Measurements from ENCODE around the gene GBA2. TPM values are rescaled to one million over a fixed set of nuclear protein-coding genes. Genes with fewer than 3 reads are reported as not detected.

GBA2 gene
- total and polyA plus RNA-seq, 5 donors from 2014 or later, result 18.7 to 47.9 (median 23.0) TPM

- no peaks in the 10 kb centered on the region for H3K9me3 ChIP-seq (ENCODE audit: control insufficient read depth in 2 of 2, low read length in 2 of 2)
- no peak for ATAC-seq (ENCODE audit: low read depth in 2 of 2)
- no peak overlapping the region for H3K27ac ChIP-seq (ENCODE audit: insufficient read depth, low read length, poor library complexity, severe bottlenecking)
- Mint-ChIP-seq H3K27ac (no peak overlapping the region), H3K9me3 (no peaks in the 10 kb centered on the region), H3K27me3 (no peaks in the 10 kb centered on the region), H3K36me3 (peaks cover 57% of the 10 kb centered on the region), H3K4me3 (no peak overlapping the region), H3K4me1 (peaks cover 0 to 5% (median 2%) of the 10 kb centered on the region in 4 donors)
- H3K36me3 ChIP-seq (ENCODE audit: control insufficient read depth, insufficient read depth, low read length), result peaks cover 89% of the 10 kb centered on the region
- DNase-seq, result no peak
- H3K4me1 ChIP-seq (ENCODE audit: control insufficient read depth, insufficient read depth, low read length, poor library complexity, severe bottlenecking), result no peaks in the 10 kb centered on the region
- no peaks in the 10 kb centered on the region for H3K27me3 ChIP-seq (ENCODE audit: control insufficient read depth, insufficient read depth, low read length)
- H3K4me3 ChIP-seq (ENCODE audit: low read depth, low read length), result no peak overlapping the region
Measured at GRCh38 chr9:35713578-35713977, 35.5 kb downstream of the GBA2 start.

DNA sequence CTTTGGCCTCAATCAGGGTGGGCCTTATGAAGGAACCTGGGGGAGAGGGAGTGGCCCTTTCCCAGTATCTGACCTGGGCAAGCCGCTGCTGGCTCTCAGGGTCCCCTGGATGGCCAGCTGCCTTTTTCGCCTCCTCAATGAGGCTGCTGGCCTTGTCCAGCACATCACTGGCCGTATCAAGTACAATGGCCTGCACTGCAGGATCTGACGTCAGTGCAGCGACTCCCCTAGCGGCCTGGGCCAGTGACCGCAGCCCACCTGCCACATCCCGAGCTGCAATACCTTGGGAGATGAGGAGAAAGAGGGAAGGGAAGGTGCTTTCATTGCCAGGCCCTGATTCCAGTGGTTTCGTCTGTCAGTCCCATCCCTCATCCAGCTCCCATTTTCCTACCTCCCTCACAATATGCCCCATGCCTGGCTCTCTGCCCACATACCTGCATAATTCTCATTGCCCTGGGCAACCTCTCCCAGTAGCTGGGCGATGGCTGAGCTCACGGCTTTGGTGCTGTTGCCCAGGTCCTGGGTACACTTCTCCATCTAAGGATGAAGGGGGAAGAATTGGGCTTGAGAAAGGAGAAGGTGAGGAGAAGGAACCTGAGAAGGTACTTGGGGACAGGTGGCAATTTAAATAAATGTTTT is 36.1 kb downstream of the GBA2 start:
- no peaks in the 10 kb centered on the region for H3K27me3 Mint-ChIP-seq
- ATAC-seq (ENCODE audit: low read depth in 2 of 2), result no peak
- H3K4me3 Mint-ChIP-seq, result no peak overlapping the region
- H3K27ac ChIP-seq (ENCODE audit: insufficient read depth, low read length, poor library complexity, severe bottlenecking), result no peak overlapping the region
- no peaks in the 10 kb centered on the region for H3K4me1 ChIP-seq (ENCODE audit: control insufficient read depth, insufficient read depth, low read length, poor library complexity, severe bottlenecking)
- H3K4me3 ChIP-seq (ENCODE audit: low read depth, low read length), result no peak overlapping the region
- no peak for DNase-seq
- peaks cover 0 to 5% (median 2%) of the 10 kb centered on the region in 4 donors for H3K4me1 Mint-ChIP-seq
- no peaks in the 10 kb centered on the region for H3K27me3 ChIP-seq (ENCODE audit: control insufficient read depth, insufficient read depth, low read length)
- no peaks in the 10 kb centered on the region for H3K9me3 Mint-ChIP-seq
- H3K9me3 ChIP-seq (ENCODE audit: control insufficient read depth in 2 of 2, low read length in 2 of 2), result no peaks in the 10 kb centered on the region
- H3K36me3 Mint-ChIP-seq, result peaks cover 57% of the 10 kb centered on the region
- H3K36me3 ChIP-seq (ENCODE audit: control insufficient read depth, insufficient read depth, low read length), result peaks cover 89% of the 10 kb centered on the region
- H3K27ac Mint-ChIP-seq, result no peak overlapping the region

GRCh38 chr9:35711501-35712428 is 37.3 kb downstream of the GBA2 start:
- DNase-seq (no peak), ATAC-seq (ENCODE audit: low read depth in 2 of 2) (no peak)
- Mint-ChIP-seq H3K36me3 (peaks cover 64% of the 10 kb centered on the region), H3K27me3 (no peaks in the 10 kb centered on the region), H3K27ac (peak overlapping the region in 1 of 3 donors; percentile 62), H3K9me3 (no peaks in the 10 kb centered on the region), H3K4me3 (peak overlapping the region in 1 of 4 donors; percentile 56), H3K4me1 (peaks cover 0 to 4% (median 2%) of the 10 kb centered on the region in 4 donors)
- Histone ChIP-seq H3K36me3 (ENCODE audit: control insufficient read depth, insufficient read depth, low read length) (peaks cover 89% of the 10 kb centered on the region), H3K9me3 (ENCODE audit: control insufficient read depth in 2 of 2, low read length in 2 of 2) (no peaks in the 10 kb centered on the region), H3K4me1 (ENCODE audit: control insufficient read depth, insufficient read depth, low read length, poor library complexity, severe bottlenecking) (no peaks in the 10 kb centered on the region), H3K27me3 (ENCODE audit: control insufficient read depth, insufficient read depth, low read length) (no peaks in the 10 kb centered on the region), H3K4me3 (ENCODE audit: low read depth, low read length) (no peak overlapping the region), H3K27ac (ENCODE audit: insufficient read depth, low read length, poor library complexity, severe bottlenecking) (no peak overlapping the region)

GRCh38 chr9:35710818-35711500 is 38.1 kb downstream of the GBA2 start:
- Histone ChIP-seq H3K27ac (ENCODE audit: insufficient read depth, low read length, poor library complexity, severe bottlenecking) (no peak overlapping the region), H3K4me1 (ENCODE audit: control insufficient read depth, insufficient read depth, low read length, poor library complexity, severe bottlenecking) (no peaks in the 10 kb centered on the region), H3K27me3 (ENCODE audit: control insufficient read depth, insufficient read depth, low read length) (no peaks in the 10 kb centered on the region), H3K36me3 (ENCODE audit: control insufficient read depth, insufficient read depth, low read length) (peaks cover 89% of the 10 kb centered on the region), H3K4me3 (ENCODE audit: low read depth, low read length) (no peak overlapping the region), H3K9me3 (ENCODE audit: control insufficient read depth in 2 of 2, low read length in 2 of 2) (no peaks in the 10 kb centered on the region)
- H3K27ac Mint-ChIP-seq, result peak overlapping the region in 1 of 3 donors; percentile 66
- ATAC-seq (ENCODE audit: low read depth in 2 of 2), result no peak
- DNase-seq, result no peak
- peaks cover 60% of the 10 kb centered on the region for H3K36me3 Mint-ChIP-seq
- no peaks in the 10 kb centered on the region for H3K27me3 Mint-ChIP-seq
- H3K4me3 Mint-ChIP-seq, result no peak overlapping the region
- H3K4me1 Mint-ChIP-seq, result peaks cover 0 to 3% (median 0%) of the 10 kb centered on the region in 4 donors
- no peaks in the 10 kb centered on the region for H3K9me3 Mint-ChIP-seq

DNA sequence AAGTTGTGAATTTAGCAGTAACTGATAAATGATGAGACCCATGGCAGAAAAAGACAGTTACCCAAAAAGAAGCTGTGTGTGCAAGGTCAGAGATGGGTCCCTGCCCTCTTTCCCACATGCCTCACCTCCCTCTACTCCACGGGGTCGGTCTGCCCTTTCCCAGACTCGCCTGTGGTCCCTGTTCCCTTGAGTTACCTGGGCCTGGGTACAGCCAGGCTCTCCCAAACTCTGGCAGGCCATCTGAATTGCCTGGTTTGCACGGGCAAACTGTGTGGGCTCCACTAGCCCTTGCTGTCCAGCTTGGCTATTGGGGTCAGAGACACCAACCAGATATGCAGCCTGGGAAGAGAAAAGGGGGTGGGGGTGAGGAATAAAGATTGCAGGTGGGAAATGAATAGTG is 40.9 kb downstream of the GBA2 start:
- H3K36me3 ChIP-seq (ENCODE audit: control insufficient read depth, insufficient read depth, low read length), result peaks cover 90% of the 10 kb centered on the region
- H3K9me3 Mint-ChIP-seq, result no peaks in the 10 kb centered on the region
- no peak overlapping the region for H3K4me3 Mint-ChIP-seq
- H3K27me3 Mint-ChIP-seq, result no peaks in the 10 kb centered on the region
- no peaks in the 10 kb centered on the region for H3K4me1 ChIP-seq (ENCODE audit: control insufficient read depth, insufficient read depth, low read length, poor library complexity, severe bottlenecking)
- H3K4me1 Mint-ChIP-seq, result no peaks in the 10 kb centered on the region
- H3K27me3 ChIP-seq (ENCODE audit: control insufficient read depth, insufficient read depth, low read length), result no peaks in the 10 kb centered on the region
- no peak for DNase-seq
- H3K27ac ChIP-seq (ENCODE audit: insufficient read depth, low read length, poor library complexity, severe bottlenecking), result no peak overlapping the region
- H3K36me3 Mint-ChIP-seq, result peaks cover 68% of the 10 kb centered on the region
- no peak for ATAC-seq (ENCODE audit: low read depth in 2 of 2)
- no peaks in the 10 kb centered on the region for H3K9me3 ChIP-seq (ENCODE audit: control insufficient read depth in 2 of 2, low read length in 2 of 2)
- peak overlapping the region in 2 of 3 donors; percentile 54 to 86 for H3K27ac Mint-ChIP-seq
- H3K4me3 ChIP-seq (ENCODE audit: low read depth, low read length), result no peak overlapping the region

DNA sequence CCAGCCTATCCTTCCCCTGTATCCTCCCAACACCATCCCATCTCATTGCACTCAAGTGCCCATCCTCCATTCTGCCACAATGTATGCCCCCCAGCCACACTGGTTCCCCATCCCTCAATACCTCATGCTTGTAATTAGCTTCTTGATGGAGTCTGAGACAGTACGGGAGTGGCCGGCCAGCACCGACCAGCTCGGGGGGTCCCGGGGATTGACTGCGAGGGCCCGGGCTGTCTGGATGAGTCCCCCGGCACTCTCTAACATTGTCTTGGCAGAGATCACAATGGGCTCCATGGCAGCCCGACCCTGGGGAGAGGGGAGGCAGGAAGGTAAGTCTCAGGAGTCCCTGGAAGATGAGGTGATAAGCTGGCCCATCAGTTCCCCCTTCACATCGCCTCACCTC is 42.1 kb downstream of the GBA2 start:
- Histone ChIP-seq H3K36me3 (ENCODE audit: control insufficient read depth, insufficient read depth, low read length) (peaks cover 91% of the 10 kb centered on the region), H3K4me3 (ENCODE audit: low read depth, low read length) (no peak overlapping the region), H3K27ac (ENCODE audit: insufficient read depth, low read length, poor library complexity, severe bottlenecking) (no peak overlapping the region), H3K27me3 (ENCODE audit: control insufficient read depth, insufficient read depth, low read length) (no peaks in the 10 kb centered on the region), H3K4me1 (ENCODE audit: control insufficient read depth, insufficient read depth, low read length, poor library complexity, severe bottlenecking) (no peaks in the 10 kb centered on the region), H3K9me3 (ENCODE audit: control insufficient read depth in 2 of 2, low read length in 2 of 2) (no peaks in the 10 kb centered on the region)
- no peak overlapping the region for H3K4me3 Mint-ChIP-seq
- H3K27me3 Mint-ChIP-seq, result no peaks in the 10 kb centered on the region
- H3K27ac Mint-ChIP-seq, result no peak overlapping the region
- no peak for DNase-seq
- H3K36me3 Mint-ChIP-seq, result peaks cover 69% of the 10 kb centered on the region
- no peak for ATAC-seq (ENCODE audit: low read depth in 2 of 2)
- H3K4me1 Mint-ChIP-seq, result no peaks in the 10 kb centered on the region
- H3K9me3 Mint-ChIP-seq, result no peaks in the 10 kb centered on the region

DNA sequence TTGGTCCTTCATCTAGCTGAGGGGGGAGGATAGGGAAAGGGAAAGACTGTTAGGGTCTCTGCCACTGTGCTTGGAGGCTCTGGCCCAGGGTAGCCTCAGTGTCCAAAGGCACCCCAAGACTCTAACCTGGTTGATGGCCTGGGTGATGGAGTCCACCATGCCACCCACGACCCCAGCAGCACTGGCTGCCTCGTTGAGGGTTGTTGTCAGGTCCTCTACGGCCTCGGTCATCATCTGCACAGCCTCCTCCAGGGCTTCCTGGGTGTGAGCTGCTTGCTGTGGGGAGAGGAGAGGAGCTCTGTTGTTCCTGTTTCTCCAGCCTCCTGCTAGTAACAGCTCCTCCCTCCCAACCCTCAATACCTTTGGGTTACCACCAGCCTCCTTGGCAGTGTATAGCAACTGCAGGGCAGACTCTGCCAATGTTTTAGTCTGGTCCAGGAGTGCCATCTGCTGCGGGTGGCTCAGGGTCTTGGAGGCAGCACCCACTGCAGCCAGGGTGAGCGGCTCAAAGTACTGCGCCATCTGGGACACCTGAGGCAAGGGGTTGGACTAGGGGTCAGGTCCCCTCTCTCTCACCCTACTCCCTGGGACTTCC is 43.1 kb downstream of the GBA2 start:
- Mint-ChIP-seq H3K27me3 (no peaks in the 10 kb centered on the region), H3K27ac (peak overlapping the region in 1 of 3 donors; percentile 38)

More for the DNA sequence above, 43.1 kb downstream of the GBA2 start:
- no peak for DNase-seq
- H3K4me3 Mint-ChIP-seq, result no peak overlapping the region
- ATAC-seq (ENCODE audit: low read depth in 2 of 2), result no peak
- H3K4me1 ChIP-seq (ENCODE audit: control insufficient read depth, insufficient read depth, low read length, poor library complexity, severe bottlenecking), result no peaks in the 10 kb centered on the region
- H3K4me1 Mint-ChIP-seq, result no peaks in the 10 kb centered on the region
- no peaks in the 10 kb centered on the region for H3K9me3 ChIP-seq (ENCODE audit: control insufficient read depth in 2 of 2, low read length in 2 of 2)
- no peaks in the 10 kb centered on the region for H3K27me3 ChIP-seq (ENCODE audit: control insufficient read depth, insufficient read depth, low read length)
- H3K36me3 ChIP-seq (ENCODE audit: control insufficient read depth, insufficient read depth, low read length), result peaks cover 90% of the 10 kb centered on the region
- H3K9me3 Mint-ChIP-seq, result no peaks in the 10 kb centered on the region
- no peak overlapping the region for H3K27ac ChIP-seq (ENCODE audit: insufficient read depth, low read length, poor library complexity, severe bottlenecking)
- peaks cover 61% of the 10 kb centered on the region for H3K36me3 Mint-ChIP-seq
- no peak overlapping the region for H3K4me3 ChIP-seq (ENCODE audit: low read depth, low read length)

Measured in CD4-positive, CD25-positive, alpha-beta regulatory T cell (primary cell).